IMR-90 (cell line): ENCODE measurements around the gene CDC42EP4.

Source experiments
- BHLHE40 ChIP-seq: fragments of 150-350 bp; IDR thresholded peaks from 2 replicates; pipeline ENCODE4 v1.6.1; 2016; ENCODE audit warnings: mild to moderate bottlenecking, low read depth, low read length
- CTCF ChIP-seq: conservative IDR thresholded peaks from 2 replicates; pipeline ENCODE4 v1.5.1; 2012; ENCODE audit warnings: mild to moderate bottlenecking, low read depth, low read length, improper control_type of control experiment
- MAZ ChIP-seq: IDR thresholded peaks from 2 replicates; pipeline ENCODE4 v1.6.1; 2012; ENCODE audit warnings: low read depth, mild to moderate bottlenecking, low read length, improper control_type of control experiment, moderate library complexity, borderline replicate concordance
- MXI1 ChIP-seq: IDR thresholded peaks from 2 replicates; pipeline ENCODE4 v1.6.1; 2012; ENCODE audit warnings: low read depth, mild to moderate bottlenecking, low read length, moderate library complexity, borderline replicate concordance
- POLR2A ChIP-seq: IDR thresholded peaks from 2 replicates; pipeline ENCODE4 v1.6.1; 2012; ENCODE audit warnings: mild to moderate bottlenecking, low read depth, low read length
- RAD21 ChIP-seq: IDR thresholded peaks from 2 replicates; pipeline ENCODE4 v1.6.1; 2012; ENCODE audit warnings: low read length, improper control_type of control experiment
- RFX5 ChIP-seq: IDR thresholded peaks from 2 replicates; pipeline ENCODE4 v1.8.0; 2012; ENCODE audit warnings: low read depth, mild to moderate bottlenecking, low read length, moderate library complexity
- TF ChIP-seq, protein P1 (sequence below): fragments of 150-350 bp; IDR thresholded peaks from 2 replicates; pipeline ENCODE4 v1.6.1; 2017; ENCODE audit warnings: mild to moderate bottlenecking, antibody characterized with exemption, low read length, low read depth

GRCh38 chr17:73350864-73351263 lies 39.1 kb upstream of the CDC42EP4 start:
- TF ChIP-seq CTCF (no peak), RAD21 (no peak), POLR2A (no peak), MAZ (no peak), RFX5 (no peak), BHLHE40 (no peak), MXI1 (no peak)
- TF ChIP-seq, protein P1, sequence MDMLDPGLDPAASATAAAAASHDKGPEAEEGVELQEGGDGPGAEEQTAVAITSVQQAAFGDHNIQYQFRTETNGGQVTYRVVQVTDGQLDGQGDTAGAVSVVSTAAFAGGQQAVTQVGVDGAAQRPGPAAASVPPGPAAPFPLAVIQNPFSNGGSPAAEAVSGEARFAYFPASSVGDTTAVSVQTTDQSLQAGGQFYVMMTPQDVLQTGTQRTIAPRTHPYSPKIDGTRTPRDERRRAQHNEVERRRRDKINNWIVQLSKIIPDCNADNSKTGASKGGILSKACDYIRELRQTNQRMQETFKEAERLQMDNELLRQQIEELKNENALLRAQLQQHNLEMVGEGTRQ = no peak
